HepG2 (cell line): ENCODE data around the gene NME9. TPM values are rescaled to one million over a fixed set of nuclear protein-coding genes. Genes with fewer than 3 reads are reported as not detected.

Experiments
- ATAC-seq: fragments of 200-7000 bp; cut with Tn5 transposase; 3 replicates; pipeline ENCODE4 v1.9.1; 2020; ENCODE audit warnings: mild to moderate bottlenecking, moderate library complexity
- BruUV-seq: library from RNA; stranded (reverse); fragments of 400-500 nt; replicated peaks from 2 replicates; lab custom pipeline; 2021; lab: Mats Ljungman, UMichigan
- CTCF ChIA-PET: fragments of 300-600 bp; formaldehyde crosslinking; extraction: SDS; loops from one replicate; lab custom pipeline; 2021; ENCODE audit warnings: low total read pairs, inconsistent platforms, low intra/inter-chr PET ratio; lab: Yijun Ruan, JAX
- POLR2A ChIA-PET: fragments of 350-600 bp; sonication (Branson Sonifier 250); formaldehyde crosslinking; loops from one replicate; lab custom pipeline; 2020; ENCODE audit warnings: antibody characterized with exemption, inconsistent platforms; lab: Yijun Ruan, JAX
- DNase-seq: peaks from one replicate; pipeline ENCODE4 v3.0.0-alpha.2; 2015; ENCODE audit warnings: low spot score
- FAIRE-seq: peaks from 3 replicates; lab custom pipeline; 2011; peaks lifted over from hg19 to GRCh38; lab: Jason Lieb, UNC
- H2AFZ ChIP-seq: one replicate; pipeline ENCODE4 v1.6.1; 2011; ENCODE audit warnings: low read length, inconsistent platforms
- H3K27ac ChIP-seq: fragments of 300-600 bp; 3 replicates; pipeline ENCODE4 v1.8.0; 2011; ENCODE audit warnings: mixed run types, mild to moderate bottlenecking, mixed read lengths, low read length, inconsistent platforms; ENCODE audit not compliant: insufficient read depth; ENCODE audit errors: extremely low read length
- H3K27me3 ChIP-seq, 2 experiments: fragments of 200-600 bp in 1 of 2; 2 replicates in 1 of 2; 3 replicates in 1 of 2; pipeline versions ENCODE4 v1.6.0 to v1.8.0; 2011; ENCODE audit warnings: low read length in 2 of 2, mild to moderate bottlenecking in 2 of 2, moderate library complexity in 2 of 2, inconsistent platforms in 1 of 2; ENCODE audit not compliant: insufficient read depth in 2 of 2, control insufficient read depth in 1 of 2
- H3K36me3 ChIP-seq, 2 experiments: fragments of 200-600 bp in 1 of 2; replicated peaks in 1 of 2; 2 replicates in 1 of 2; 3 replicates in 1 of 2; pipeline versions ENCODE4 v1.5.1 to v1.8.0; 2011; ENCODE audit warnings: low read length in 2 of 2, inconsistent platforms in 1 of 2; ENCODE audit not compliant: insufficient read depth in 2 of 2, control insufficient read depth in 1 of 2
- H3K4me1 ChIP-seq: 2 replicates; pipeline ENCODE4 v1.5.1; 2012; ENCODE audit warnings: low read length, inconsistent platforms; ENCODE audit not compliant: insufficient read depth
- H3K4me2 ChIP-seq: 2 replicates; pipeline ENCODE4 v1.6.0; 2011; ENCODE audit warnings: low read depth, low read length, inconsistent platforms
- H3K4me3 ChIP-seq, 3 experiments: fragments of 200-600 bp in 1 of 3; sonication (generic), shearing (Covaris generic) in 1 of 3; replicated peaks in 1 of 3; 2 replicates each; pipeline ENCODE4 v1.5.1; 2011 to 2016; ENCODE audit warnings: low read length in 3 of 3, inconsistent platforms in 2 of 3, low read depth in 2 of 3, mild to moderate bottlenecking in 2 of 3, control low read depth in 1 of 3, mixed read lengths in 1 of 3; ENCODE audit not compliant: insufficient read depth in 1 of 3
- H3K79me2 ChIP-seq: one replicate; pipeline ENCODE4 v1.6.1; 2011; ENCODE audit warnings: low read length, inconsistent platforms; ENCODE audit not compliant: insufficient read depth
- H3K9ac ChIP-seq: 2 replicates; pipeline ENCODE4 v1.6.0; 2011; ENCODE audit warnings: mild to moderate bottlenecking, low read depth, low read length, inconsistent platforms; ENCODE audit not compliant: insufficient read depth
- H3K9me3 ChIP-seq: 2 replicates; pipeline ENCODE4 v1.5.1; 2012; ENCODE audit warnings: mild to moderate bottlenecking, low read length
- H4K20me1 ChIP-seq: 2 replicates; pipeline ENCODE4 v1.6.0; 2011; ENCODE audit warnings: inconsistent platforms, mild to moderate bottlenecking, low read length, moderate library complexity; ENCODE audit not compliant: insufficient read depth
- MZF1 ChIP-seq: sonication (generic); formaldehyde crosslinking; IDR thresholded peaks from 2 replicates; pipeline ENCODE4 v1.8.1; 2023; ENCODE audit warnings: mild to moderate bottlenecking, missing genetic modification reagents, borderline replicate concordance
- SIX1 ChIP-seq: sonication (generic); formaldehyde crosslinking; IDR thresholded peaks from 2 replicates; pipeline ENCODE4 v1.4.0; 2020; ENCODE audit warnings: missing genetic modification reagents, borderline replicate concordance
- ZNF281 ChIP-seq: sonication (generic); formaldehyde crosslinking; IDR thresholded peaks from 2 replicates; pipeline ENCODE4 v1.4.0; 2020; ENCODE audit warnings: missing genetic modification reagents, borderline replicate concordance
- WGBS: methylation state at CpG from one replicate; pipeline ENCODE4 v1.1.6; 2017; ENCODE audit warnings: low lambda C conversion rate; 5-methylcytosine and 5-hydroxymethylcytosine counted together
- in situ Hi-C: cut with HindIII; loops from 2 replicates; pipeline ENCODE4 v1.10.0; 2017; ENCODE audit warnings: low pct_unique_long_range_greater_than_20kb; ENCODE audit not compliant: extremely low pct_ligation_motif_present
- intact Hi-C: fragments of 100-400 bp; cut with micrococcal nuclease; formaldehyde crosslinking; loops from one replicate; pipeline ENCODE4 v1.10.0; 2022; ENCODE audit not compliant: unreplicated experiment
- polyA plus RNA-seq, 8 experiments: library from polyadenylated mRNA; depleted of rRNA in 3 of 8; stranded (reverse) in 7 of 8; unstranded in 1 of 8; fragments of >200 nt; fragmentation: Illumina TruSeq in 4 of 8; extraction: Trizol in 4 of 8; gene quantifications; 2 replicates each; pipeline versions ENCODE4 v1.2.1 to v1.2.3, GENCODE V29; 2011 to 2016; ENCODE audit warnings: low read depth in 4 of 8, missing spikeins in 1 of 8, mixed read lengths in 1 of 8; ENCODE audit not compliant: insufficient read depth in 1 of 8
- total RNA-seq, 5 experiments: library from RNA; depleted of rRNA; stranded (reverse); fragments of >200 nt; fragmentation: Illumina TruSeq; extraction: Trizol; gene quantifications; 2 replicates each; pipeline ENCODE4 v1.2.3, GENCODE V29; 2016; ENCODE audit warnings: low read depth in 1 of 5

The NME9 gene
- total and polyA plus RNA-seq, 2 of the 13 experiments (the other 11 are each of a cell fraction or from before 2014, with no cell fraction given) = not detected

- Histone ChIP-seq H3K4me2 (no peak overlapping the region), H3K4me3 (no peak overlapping the region), H3K36me3 (no peaks in the 10 kb centered on the region), H3K9me3 (no peaks in the 10 kb centered on the region), H3K4me1 (peaks cover 6% of the 10 kb centered on the region), H3K27me3 (no peaks in the 10 kb centered on the region), H3K79me2 (no peaks in the 10 kb centered on the region), H3K9ac (no peak overlapping the region), H2AFZ (no peak overlapping the region), H3K27ac (no peak overlapping the region), H4K20me1 (no peaks in the 10 kb centered on the region)
- WGBS = 86% methylated on average over 7 of the region's 7 CpGs
- ChIA-PET POLR2A (no interaction called here), CTCF (no interaction called here)
- no TSS peak for BruUV-seq
- FAIRE-seq (no peak), ATAC-seq (no peak), DNase-seq (no peak)
- no peak for TF ChIP-seq SIX1 (CRISPR knock-in tag)
- TF ChIP-seq ZNF281 (CRISPR knock-in tag) = no peak
- intact Hi-C loops (no loop called here), in situ Hi-C loops (no loop called here)
Measured at GRCh38 chr3:138367326-138367850, 37.7 kb upstream of the NME9 start.

GRCh38 chr3:138366006-138366759 lies 36.5 kb upstream of the NME9 start:
- 75% methylated on average over 8 of the region's 8 CpGs for WGBS
- intact Hi-C loops (no loop called here), in situ Hi-C loops (no loop called here)
- DNase-seq = no peak
- FAIRE-seq = no peak
- ChIA-PET CTCF (no interaction called here), POLR2A (no interaction called here)
- H3K36me3 ChIP-seq = no peaks in the 10 kb centered on the region
- peaks cover 18% of the 10 kb centered on the region for H3K4me1 ChIP-seq
- H3K9me3 ChIP-seq = no peaks in the 10 kb centered on the region
- H2AFZ ChIP-seq = no peak overlapping the region
- no peaks in the 10 kb centered on the region for H3K27me3 ChIP-seq
- no peak overlapping the region for H3K27ac ChIP-seq
- H3K4me3 ChIP-seq = no peak overlapping the region
- no TSS peak for BruUV-seq
- H3K4me2 ChIP-seq = no peak overlapping the region
- no peak overlapping the region for H3K9ac ChIP-seq
- no peak for TF ChIP-seq MZF1
- no peak for ATAC-seq
- no peaks in the 10 kb centered on the region for H3K79me2 ChIP-seq
- H4K20me1 ChIP-seq = no peaks in the 10 kb centered on the region
